DND-41 (cell line): ENCODE measurements around the gene EML6.

Experiments
- ATAC-seq: fragments of 200-7000 bp; cut with Tn5 transposase; 3 replicates; pipeline ENCODE4 v1.9.1; 2021; ENCODE audit warnings: low read depth; ENCODE audit not compliant: insufficient read depth
- DNase-seq: peaks from one replicate; pipeline ENCODE4 v3.0.0-alpha.2; 2020
- H2AFZ ChIP-seq: 2 replicates; pipeline ENCODE4 v1.6.0; 2012; ENCODE audit warnings: low read depth, low read length
- H3K27ac ChIP-seq: 2 replicates; pipeline ENCODE4 v1.5.1; 2012; ENCODE audit warnings: low read length, inconsistent platforms
- H3K27me3 ChIP-seq: fragments of 200-600 bp; sonication (generic); 2 replicates; pipeline ENCODE4 v1.6.0; 2012; ENCODE audit warnings: low read length, mild to moderate bottlenecking, inconsistent platforms; ENCODE audit not compliant: insufficient read depth, poor library complexity
- H3K36me3 ChIP-seq: 2 replicates; pipeline ENCODE4 v1.5.1; 2012; ENCODE audit warnings: low read length, inconsistent platforms; ENCODE audit not compliant: insufficient read depth
- H3K4me1 ChIP-seq: 2 replicates; pipeline ENCODE4 v1.5.1; 2012; ENCODE audit warnings: mild to moderate bottlenecking, low read length; ENCODE audit not compliant: insufficient read depth
- H3K4me2 ChIP-seq: 2 replicates; pipeline ENCODE4 v1.6.0; 2012; ENCODE audit warnings: mild to moderate bottlenecking, moderate library complexity, low read length, inconsistent platforms; ENCODE audit not compliant: insufficient read depth
- H3K4me3 ChIP-seq, 2 experiments: fragments of 200-600 bp in 1 of 2; shearing (Covaris generic) in 1 of 2; 2 replicates each; pipeline ENCODE4 v1.5.1; 2012 to 2016; ENCODE audit warnings: inconsistent platforms in 2 of 2, low read length in 2 of 2, mild to moderate bottlenecking in 2 of 2, low read depth in 1 of 2, moderate library complexity in 1 of 2
- H3K79me2 ChIP-seq: 2 replicates; pipeline ENCODE4 v1.6.0; 2012; ENCODE audit warnings: low read length, inconsistent platforms; ENCODE audit not compliant: insufficient read depth
- H3K9ac ChIP-seq: 2 replicates; pipeline ENCODE4 v1.6.0; 2012; ENCODE audit warnings: low read depth, mild to moderate bottlenecking, inconsistent platforms, low read length, moderate library complexity
- H3K9me3 ChIP-seq: 2 replicates; pipeline ENCODE4 v1.5.1; 2012; ENCODE audit warnings: low read length, moderate library complexity, mild to moderate bottlenecking, inconsistent platforms; ENCODE audit not compliant: insufficient read depth, severe bottlenecking
- H4K20me1 ChIP-seq: 2 replicates; pipeline ENCODE4 v1.6.0; 2012; ENCODE audit warnings: low read length; ENCODE audit not compliant: insufficient read depth
- CTCF ChIP-seq: IDR thresholded peaks from 2 replicates; pipeline ENCODE4 v1.5.1; 2012; ENCODE audit warnings: borderline replicate concordance, low read length, moderate library complexity, mild to moderate bottlenecking; ENCODE audit not compliant: poor library complexity, severe bottlenecking; ENCODE audit errors: extremely low read depth
- EZH2 ChIP-seq: IDR thresholded peaks from 3 replicates; pipeline ENCODE4 v1.6.1; 2012; ENCODE audit warnings: borderline replicate concordance, low read depth, mild to moderate bottlenecking, moderate library complexity, low read length, inconsistent platforms; ENCODE audit not compliant: severe bottlenecking

Gene EML6

GRCh38 chr2:54966837-54967236, 243.4 kb downstream of the EML6 start:
- Histone ChIP-seq H2AFZ (no peak overlapping the region), H3K4me3 (no peak overlapping the region), H4K20me1 (peaks cover 9% of the 10 kb centered on the region; the same call in 1 of the 2 replicates), H3K79me2 (no peaks in the 10 kb centered on the region), H3K27me3 (no peaks in the 10 kb centered on the region), H3K4me1 (no peaks in the 10 kb centered on the region), H3K4me2 (no peak overlapping the region), H3K36me3 (peaks cover 39% of the 10 kb centered on the region), H3K9me3 (no peaks in the 10 kb centered on the region), H3K9ac (no peak overlapping the region), H3K27ac (no peak overlapping the region)
- no peak for DNase-seq
- no peak for ATAC-seq
- TF ChIP-seq CTCF = no peak
- no peak for TF ChIP-seq EZH2

DNA sequence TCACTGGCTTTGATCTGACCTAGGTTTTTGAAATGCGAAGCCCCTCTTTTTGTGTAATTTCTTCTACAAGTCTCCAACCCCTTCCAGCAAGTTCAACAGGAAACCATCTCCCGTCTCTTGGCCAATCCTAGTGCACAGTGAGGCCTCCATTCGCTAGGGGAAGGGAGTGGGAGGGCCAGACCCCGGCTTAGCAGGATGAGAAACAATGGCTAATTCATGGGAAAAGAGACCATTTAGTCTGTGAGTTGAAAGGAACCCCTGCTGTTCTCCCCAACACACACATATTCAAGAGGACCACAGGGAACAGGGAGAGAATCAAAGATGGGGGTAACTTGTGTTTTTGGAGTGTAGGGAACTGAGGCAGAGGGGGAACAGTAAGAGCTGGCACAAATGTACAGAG, 243.8 kb downstream of the EML6 start:
- Histone ChIP-seq H4K20me1 (peaks cover 13% of the 10 kb centered on the region; the same call in 1 of the 2 replicates), H3K9ac (no peak overlapping the region), H3K36me3 (peaks cover 43% of the 10 kb centered on the region), H3K79me2 (no peaks in the 10 kb centered on the region), H3K9me3 (no peaks in the 10 kb centered on the region), H3K4me2 (no peak overlapping the region), H3K4me3 (no peak overlapping the region), H3K27me3 (no peaks in the 10 kb centered on the region), H3K27ac (no peak overlapping the region), H3K4me1 (no peaks in the 10 kb centered on the region), H2AFZ (no peak overlapping the region)
- no peak for TF ChIP-seq EZH2
- TF ChIP-seq CTCF = no peak
- ATAC-seq = no peak
- no peak for DNase-seq

- H2AFZ ChIP-seq = no peak overlapping the region
- H4K20me1 ChIP-seq = peaks cover 14% of the 10 kb centered on the region; the same call in 1 of the 2 replicates
- H3K79me2 ChIP-seq = no peaks in the 10 kb centered on the region
- H3K4me1 ChIP-seq = no peaks in the 10 kb centered on the region
- no peak overlapping the region for H3K9ac ChIP-seq
- H3K36me3 ChIP-seq = peaks cover 49% of the 10 kb centered on the region
- no peak for TF ChIP-seq CTCF
- TF ChIP-seq EZH2 = no peak
- H3K27ac ChIP-seq = no peak overlapping the region
- H3K9me3 ChIP-seq = no peaks in the 10 kb centered on the region
- no peak overlapping the region for H3K4me2 ChIP-seq
- DNase-seq = no peak
- H3K27me3 ChIP-seq = no peaks in the 10 kb centered on the region
- H3K4me3 ChIP-seq = no peak overlapping the region
- peak; percentile 28; the same call in 1 of the 3 replicates for ATAC-seq
These were observed 244.4 kb downstream of the EML6 start for GRCh38 chr2:54967759-54968365.
